Endothelial cell (in vitro differentiated cells): Measurements from ENCODE around the gene FBXO38. TPM values are rescaled to one million over a fixed set of nuclear protein-coding genes. Genes with fewer than 3 reads are reported as not detected.

Experiments
- DNase-seq: peaks from one replicate; pipeline ENCODE4 v3.0.0; 2021; ENCODE audit warnings: low spot score
- H3K27ac Mint-ChIP-seq: one replicate; pipeline ENCODE4 v1.8.0; 2021; ENCODE audit warnings: mixed read lengths, inconsistent platforms; ENCODE audit not compliant: unreplicated experiment
- H3K27me3 Mint-ChIP-seq: one replicate; pipeline ENCODE4 v1.8.0; 2021; ENCODE audit warnings: mild to moderate bottlenecking, moderate library complexity, mixed read lengths, inconsistent platforms; ENCODE audit not compliant: unreplicated experiment
- H3K36me3 Mint-ChIP-seq: one replicate; pipeline ENCODE4 v1.8.0; 2021; ENCODE audit warnings: mild to moderate bottlenecking, low read depth, mixed read lengths, inconsistent platforms; ENCODE audit not compliant: unreplicated experiment
- H3K4me1 Mint-ChIP-seq: one replicate; pipeline ENCODE4 v1.8.0; 2021; ENCODE audit warnings: mild to moderate bottlenecking, mixed read lengths, inconsistent platforms; ENCODE audit not compliant: unreplicated experiment
- H3K4me3 Mint-ChIP-seq: one replicate; pipeline ENCODE4 v1.8.0; 2021; ENCODE audit warnings: mild to moderate bottlenecking, mixed read lengths, inconsistent platforms; ENCODE audit not compliant: unreplicated experiment
- H3K9me3 Mint-ChIP-seq: one replicate; pipeline ENCODE4 v1.8.0; 2021; ENCODE audit warnings: mixed read lengths, inconsistent platforms; ENCODE audit not compliant: unreplicated experiment
- total RNA-seq: library from RNA; stranded (reverse); fragmentation: NEBNext Ultra II Directional; extraction: Animal tissue kit (Norgen Biotek cat#: 25700); gene quantifications from one replicate; pipeline ENCODE4 v1.2.1, GENCODE V29; 2021; ENCODE audit not compliant: unreplicated experiment
- TF ChIP-seq, protein P1 (sequence below): fragments of 200-600 bp; sonication (generic); IDR thresholded peaks from one replicate; pipeline ENCODE4 v1.5.0; 2021; ENCODE audit warnings: antibody characterized with exemption; ENCODE audit not compliant: unreplicated experiment

FBXO38 gene
- total RNA-seq, 1 donor from 2014 or later = 50.0 TPM

DNA sequence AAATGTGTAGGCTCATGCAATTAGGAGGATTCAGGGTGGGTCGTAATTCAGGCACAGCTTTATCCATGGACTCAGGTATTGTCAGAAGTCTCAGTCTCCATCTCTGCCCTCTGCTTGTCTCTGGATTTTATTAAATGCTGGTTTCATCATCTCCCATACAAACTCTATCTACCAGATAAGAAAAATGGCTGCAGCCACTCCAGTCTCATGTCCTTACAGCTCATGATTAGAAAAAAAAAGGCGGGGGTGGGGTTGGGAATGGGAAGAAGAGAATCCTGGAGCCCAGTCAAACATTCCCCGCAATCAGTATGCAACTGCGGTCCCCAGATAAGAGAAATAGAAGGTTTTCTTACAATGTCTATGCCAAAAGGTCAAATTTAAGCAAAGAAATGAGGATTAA lies 7.6 kb upstream of the FBXO38 start:
- DNase-seq = no peak
- Mint-ChIP-seq H3K36me3 (peaks cover 8% of the 10 kb centered on the region), H3K27ac (no peak overlapping the region), H3K27me3 (peaks cover 2% of the 10 kb centered on the region), H3K9me3 (no peaks in the 10 kb centered on the region), H3K4me1 (no peaks in the 10 kb centered on the region), H3K4me3 (no peak overlapping the region)
- TF ChIP-seq, protein P1, sequence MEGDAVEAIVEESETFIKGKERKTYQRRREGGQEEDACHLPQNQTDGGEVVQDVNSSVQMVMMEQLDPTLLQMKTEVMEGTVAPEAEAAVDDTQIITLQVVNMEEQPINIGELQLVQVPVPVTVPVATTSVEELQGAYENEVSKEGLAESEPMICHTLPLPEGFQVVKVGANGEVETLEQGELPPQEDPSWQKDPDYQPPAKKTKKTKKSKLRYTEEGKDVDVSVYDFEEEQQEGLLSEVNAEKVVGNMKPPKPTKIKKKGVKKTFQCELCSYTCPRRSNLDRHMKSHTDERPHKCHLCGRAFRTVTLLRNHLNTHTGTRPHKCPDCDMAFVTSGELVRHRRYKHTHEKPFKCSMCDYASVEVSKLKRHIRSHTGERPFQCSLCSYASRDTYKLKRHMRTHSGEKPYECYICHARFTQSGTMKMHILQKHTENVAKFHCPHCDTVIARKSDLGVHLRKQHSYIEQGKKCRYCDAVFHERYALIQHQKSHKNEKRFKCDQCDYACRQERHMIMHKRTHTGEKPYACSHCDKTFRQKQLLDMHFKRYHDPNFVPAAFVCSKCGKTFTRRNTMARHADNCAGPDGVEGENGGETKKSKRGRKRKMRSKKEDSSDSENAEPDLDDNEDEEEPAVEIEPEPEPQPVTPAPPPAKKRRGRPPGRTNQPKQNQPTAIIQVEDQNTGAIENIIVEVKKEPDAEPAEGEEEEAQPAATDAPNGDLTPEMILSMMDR = no peak

DNA sequence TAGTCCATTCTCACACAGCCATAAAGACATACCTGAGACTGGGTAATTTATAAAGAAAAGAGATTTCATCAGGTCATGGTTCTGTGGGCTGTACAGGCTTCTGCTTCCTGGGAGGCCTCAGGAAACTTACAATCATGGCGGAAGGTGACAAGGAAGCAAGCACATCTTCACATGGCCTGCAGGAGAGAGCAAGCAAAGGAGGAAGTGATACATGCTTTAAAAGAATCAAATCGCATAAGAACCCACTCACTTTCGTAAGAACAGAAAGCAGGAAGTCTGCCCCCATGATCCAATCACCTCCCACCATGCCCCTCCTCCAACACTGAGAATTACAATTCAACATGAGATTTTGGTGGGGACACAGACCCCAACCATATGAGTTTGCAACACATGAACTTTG lies 5.1 kb upstream of the FBXO38 start:
- Mint-ChIP-seq H3K9me3 (no peaks in the 10 kb centered on the region), H3K27me3 (peaks cover 2% of the 10 kb centered on the region), H3K27ac (no peak overlapping the region), H3K36me3 (peaks cover 12% of the 10 kb centered on the region), H3K4me3 (no peak overlapping the region), H3K4me1 (peaks cover 10% of the 10 kb centered on the region)
- DNase-seq = no peak
- TF ChIP-seq, protein P1 = no peak

DNA sequence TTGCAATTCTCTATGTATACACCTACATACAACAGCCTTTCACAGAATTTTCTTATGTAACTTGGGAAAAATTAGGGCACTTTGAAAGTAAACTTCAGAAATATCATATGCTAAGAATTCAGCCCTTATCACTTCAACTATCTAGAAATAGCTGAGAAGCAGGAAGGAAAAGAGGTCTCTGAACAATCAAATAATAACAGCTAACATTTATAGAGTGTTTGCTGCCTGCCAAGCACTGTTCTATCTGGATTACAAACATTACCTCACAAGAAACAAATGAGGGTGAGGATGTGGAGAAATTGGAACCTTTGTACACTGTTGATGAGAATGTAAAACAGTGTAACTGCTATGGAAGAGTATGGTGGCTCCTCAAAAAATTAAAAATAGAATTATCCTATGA lies 4.4 kb upstream of the FBXO38 start:
- H3K4me3 Mint-ChIP-seq = no peak overlapping the region
- DNase-seq = no peak

DNA sequence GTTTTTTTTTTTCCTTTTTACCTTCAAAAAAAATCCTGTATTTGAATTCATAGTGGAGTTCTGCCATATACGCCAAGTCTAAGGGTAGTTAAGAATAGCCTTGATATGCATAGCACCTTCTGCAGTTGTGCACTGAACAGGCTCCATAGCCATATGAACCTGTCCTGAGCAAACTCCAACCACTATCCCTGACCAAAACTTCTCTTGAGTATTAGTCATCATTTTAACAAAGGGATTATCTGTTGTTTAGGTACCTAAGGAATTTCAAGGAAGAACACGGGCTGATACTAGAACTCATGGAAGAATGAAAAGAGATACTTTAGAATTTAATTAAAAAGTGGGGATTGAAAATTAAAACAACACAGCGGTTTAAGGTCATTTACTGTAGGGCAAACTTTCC lies 1.9 kb upstream of the FBXO38 start:
- no peaks in the 10 kb centered on the region for H3K9me3 Mint-ChIP-seq
- peaks cover 20% of the 10 kb centered on the region for H3K36me3 Mint-ChIP-seq
- no peak overlapping the region for H3K4me3 Mint-ChIP-seq
- DNase-seq = no peak
- TF ChIP-seq, protein P1 = no peak
- H3K4me1 Mint-ChIP-seq = peaks cover 35% of the 10 kb centered on the region
- H3K27me3 Mint-ChIP-seq = peaks cover 9% of the 10 kb centered on the region
- H3K27ac Mint-ChIP-seq = no peak overlapping the region

More for the DNA sequence above, 4.4 kb upstream of the FBXO38 start:
- Mint-ChIP-seq H3K4me1 (peaks cover 14% of the 10 kb centered on the region), H3K9me3 (no peaks in the 10 kb centered on the region), H3K27me3 (peaks cover 2% of the 10 kb centered on the region), H3K36me3 (peaks cover 14% of the 10 kb centered on the region), H3K27ac (no peak overlapping the region)
- TF ChIP-seq, protein P1 = no peak

DNA sequence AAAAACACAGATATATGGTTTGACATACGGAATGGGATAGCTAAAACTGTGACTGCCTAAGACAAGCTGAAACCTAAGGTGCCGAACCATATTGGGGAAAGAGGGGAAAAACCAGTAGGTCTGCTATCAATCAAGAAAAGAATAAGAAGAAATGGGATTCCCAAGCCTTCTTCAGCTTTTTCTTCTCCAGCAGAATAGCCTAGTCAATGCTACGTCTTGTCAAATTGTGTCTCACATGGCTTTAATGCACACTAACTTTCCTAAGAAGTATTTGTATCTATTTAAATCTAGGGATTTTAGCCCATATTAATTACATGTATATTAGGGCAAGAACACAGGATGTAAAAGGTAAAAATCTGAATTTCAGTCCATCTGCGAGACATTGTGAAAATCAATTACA lies 797 bp upstream of the FBXO38 start:
- no peaks in the 10 kb centered on the region for H3K9me3 Mint-ChIP-seq
- H3K4me3 Mint-ChIP-seq = peak overlapping the region; percentile 96
- H3K27me3 Mint-ChIP-seq = peaks cover 9% of the 10 kb centered on the region
- TF ChIP-seq, protein P1 = no peak
- peaks cover 40% of the 10 kb centered on the region for H3K4me1 Mint-ChIP-seq
- peak overlapping the region; percentile 97 for H3K27ac Mint-ChIP-seq
- no peak for DNase-seq
- H3K36me3 Mint-ChIP-seq = peaks cover 20% of the 10 kb centered on the region
